Caco-2 (cell line): Measurements from ENCODE around the gene OR51M1. TPM values are rescaled to one million over a fixed set of nuclear protein-coding genes. Genes with fewer than 3 reads are reported as not detected.
"Not testable (repeated sequence)": the region's sequence is repeated elsewhere in the genome, so short reads cannot be mapped to it uniquely, and the experiment has no call there.

ENCODE experiments used
- BruUV-seq: library from RNA; stranded (reverse); fragments of 400-500 nt; replicated peaks from 2 replicates; lab custom pipeline; 2021; lab: Mats Ljungman, UMichigan
- CTCF ChIA-PET: fragments of 300-600 bp; sonication (Branson Sonifier 250); formaldehyde crosslinking; loops from one replicate; lab custom pipeline; 2022; ENCODE audit warnings: antibody characterized with exemption; lab: Charles Lee
- POLR2A ChIA-PET: fragments of 300-600 bp; sonication (Branson Sonifier 250); formaldehyde crosslinking; loops from one replicate; lab custom pipeline; 2022; ENCODE audit warnings: antibody characterized with exemption; lab: Charles Lee
- DNase-seq, 2 experiments: peaks; one replicate each; pipeline versions ENCODE4 v3.0.0 to v3.0.0-alpha.2; 2020 to 2022
- H3K27me3 ChIP-seq: replicated peaks from 2 replicates; pipeline ENCODE4 v1.6.0; 2011; ENCODE audit warnings: low read length; ENCODE audit not compliant: control insufficient read depth, insufficient read depth
- H3K36me3 ChIP-seq: 2 replicates; pipeline ENCODE4 v1.5.1; 2011; ENCODE audit warnings: low read length; ENCODE audit not compliant: control insufficient read depth, insufficient read depth
- H3K4me1 ChIP-seq: fragments of 250-450 bp; sonication (Bioruptor Pico); 2 replicates; pipeline ENCODE4 v1.5.1; 2020; ENCODE audit warnings: mild to moderate bottlenecking
- H3K4me3 ChIP-seq: 2 replicates; pipeline ENCODE4 v1.5.1; 2011; ENCODE audit warnings: low read depth, mild to moderate bottlenecking, control low read depth, low read length
- H3K9me3 ChIP-seq: fragments of 250-450 bp; sonication (Bioruptor Pico); 2 replicates; pipeline ENCODE4 v1.5.1; 2020; ENCODE audit warnings: mild to moderate bottlenecking, moderate library complexity
- H3K27ac Mint-ChIP-seq: one replicate; pipeline ENCODE4 v1.8.0; 2022; ENCODE audit warnings: mixed read lengths; ENCODE audit not compliant: unreplicated experiment
- H3K27me3 Mint-ChIP-seq: one replicate; pipeline ENCODE4 v1.8.0; 2022; ENCODE audit warnings: mixed read lengths; ENCODE audit not compliant: insufficient read depth, unreplicated experiment
- H3K36me3 Mint-ChIP-seq: one replicate; pipeline ENCODE4 v1.8.0; 2022; ENCODE audit warnings: mild to moderate bottlenecking, mixed read lengths; ENCODE audit not compliant: insufficient read depth, unreplicated experiment
- H3K4me1 Mint-ChIP-seq: one replicate; pipeline ENCODE4 v1.8.0; 2022; ENCODE audit warnings: low read depth, mixed read lengths; ENCODE audit not compliant: unreplicated experiment
- H3K4me3 Mint-ChIP-seq: one replicate; pipeline ENCODE4 v1.8.0; 2022; ENCODE audit warnings: mild to moderate bottlenecking, moderate library complexity, mixed read lengths; ENCODE audit not compliant: unreplicated experiment
- H3K9me3 Mint-ChIP-seq: one replicate; pipeline ENCODE4 v1.8.0; 2022; ENCODE audit warnings: mixed read lengths; ENCODE audit not compliant: unreplicated experiment
- CTCF ChIP-seq, 2 experiments: fragments of 200-600 bp in 1 of 2; IDR thresholded peaks; 1 replicate in 1 of 2; 2 replicates in 1 of 2; pipeline versions ENCODE4 v1.5.1 to v1.8.0; 2011 to 2022; ENCODE audit warnings: antibody characterized with exemption in 1 of 2, control low read depth in 1 of 2, inconsistent platforms in 1 of 2, low read depth in 1 of 2, low read length in 1 of 2, mild to moderate bottlenecking in 1 of 2, moderate library complexity in 1 of 2; ENCODE audit not compliant: insufficient read depth in 1 of 2, severe bottlenecking in 1 of 2, unreplicated experiment in 1 of 2
- intact Hi-C: fragments of 100-400 bp; cut with micrococcal nuclease; formaldehyde crosslinking; loops from one replicate; pipeline ENCODE4 v1.10.0; 2022; ENCODE audit not compliant: unreplicated experiment
- total RNA-seq: library from RNA; stranded (reverse); gene quantifications from 2 replicates; pipeline ENCODE4 v1.2.3, GENCODE V29; 2022

OR51M1 gene
- total RNA-seq, 1 experiment from 2014 or later: not detected

- Histone ChIP-seq H3K36me3 (no peaks in the 10 kb centered on the region), H3K4me3 (no peak overlapping the region), H3K4me1 (no peaks in the 10 kb centered on the region), H3K27me3 (no peaks in the 10 kb centered on the region), H3K9me3 (no peaks in the 10 kb centered on the region)
- Mint-ChIP-seq H3K4me3 (no peak overlapping the region), H3K36me3 (no peaks in the 10 kb centered on the region), H3K27ac (no peak overlapping the region), H3K9me3 (no peaks in the 10 kb centered on the region), H3K27me3 (peaks cover 7% of the 10 kb centered on the region), H3K4me1 (no peaks in the 10 kb centered on the region)
- no TSS peak for BruUV-seq
- ChIA-PET CTCF (no interaction called here), POLR2A (no interaction called here)
- DNase-seq: no peak
- no peak for TF ChIP-seq CTCF (IDR thresholded peaks at IDR 0.05; ENCODE audit: insufficient read depth in 1 of 2, low read depth in 1 of 2, low read length in 1 of 2, severe bottlenecking in 1 of 2, unreplicated experiment in 1 of 2)
- intact Hi-C loops: no loop called here
Measured at GRCh38 chr11:5362017-5362625, 21.5 kb upstream of the OR51M1 start.

- BruUV-seq: no TSS peak
- Mint-ChIP-seq H3K4me1 (no peaks in the 10 kb centered on the region), H3K36me3 (no peaks in the 10 kb centered on the region), H3K27ac (no peak overlapping the region), H3K9me3 (no peaks in the 10 kb centered on the region), H3K27me3 (peaks cover 10% of the 10 kb centered on the region), H3K4me3 (no peak overlapping the region)
- ChIA-PET CTCF (no interaction called here), POLR2A (no interaction called here)
- Histone ChIP-seq H3K9me3 (no peaks in the 10 kb centered on the region), H3K4me1 (no peaks in the 10 kb centered on the region), H3K36me3 (no peaks in the 10 kb centered on the region), H3K27me3 (no peaks in the 10 kb centered on the region), H3K4me3 (no peak overlapping the region)
- DNase-seq: no peak
- intact Hi-C loops: no loop called here
- TF ChIP-seq CTCF (IDR thresholded peaks at IDR 0.05; ENCODE audit: insufficient read depth in 1 of 2, low read depth in 1 of 2, low read length in 1 of 2, severe bottlenecking in 1 of 2, unreplicated experiment in 1 of 2): no peak
Measured at GRCh38 chr11:5363679-5364078, 19.9 kb upstream of the OR51M1 start.

- H3K27me3 Mint-ChIP-seq: peaks cover 10% of the 10 kb centered on the region
- TF ChIP-seq CTCF (IDR thresholded peaks at IDR 0.05; ENCODE audit: insufficient read depth in 1 of 2, low read depth in 1 of 2, low read length in 1 of 2, severe bottlenecking in 1 of 2, unreplicated experiment in 1 of 2): no peak
- H3K27ac Mint-ChIP-seq: no peak overlapping the region
- Histone ChIP-seq H3K4me1 (no peaks in the 10 kb centered on the region), H3K4me3 (no peak overlapping the region), H3K9me3 (no peaks in the 10 kb centered on the region), H3K36me3 (no peaks in the 10 kb centered on the region), H3K27me3 (no peaks in the 10 kb centered on the region)
- POLR2A ChIA-PET: no interaction called here
- DNase-seq: no peak
- H3K4me1 Mint-ChIP-seq: no peaks in the 10 kb centered on the region
- H3K9me3 Mint-ChIP-seq: no peaks in the 10 kb centered on the region
- no peak overlapping the region for H3K4me3 Mint-ChIP-seq
- no TSS peak for BruUV-seq
- intact Hi-C loops: no loop called here
- no peaks in the 10 kb centered on the region for H3K36me3 Mint-ChIP-seq
- CTCF ChIA-PET: no interaction called here
Measured at GRCh38 chr11:5364214-5364613, 19.4 kb upstream of the OR51M1 start.

- H3K36me3 ChIP-seq, H3K4me3 ChIP-seq, H3K4me3 Mint-ChIP-seq, CTCF ChIA-PET, BruUV-seq, POLR2A ChIA-PET, H3K4me1 Mint-ChIP-seq, intact Hi-C loops, H3K36me3 Mint-ChIP-seq, H3K9me3 Mint-ChIP-seq, H3K27me3 ChIP-seq, H3K27ac Mint-ChIP-seq, DNase-seq, H3K9me3 ChIP-seq, H3K4me1 ChIP-seq: not testable (repeated sequence)
- H3K27me3 Mint-ChIP-seq: peaks cover 10% of the 10 kb centered on the region
Measured at GRCh38 chr11:5366365-5366764, 17.2 kb upstream of the OR51M1 start.
